Measurements from ENCODE around the gene KRTAP9-8. TPM values are rescaled to one million over a fixed set of nuclear protein-coding genes. Genes with fewer than 3 reads are reported as not detected.
"Not testable (repeated sequence)": the region's sequence is repeated elsewhere in the genome, so short reads cannot be mapped to it uniquely, and the experiment has no call there.

Gene KRTAP9-8
- total RNA-seq = not detected
- long read RNA-seq = 0 reads

GRCh38 chr17:41237949-41238437, at the start of gene KRTAP9-8:
KRTAP9-8 (plus strand) TSS chr17:41237999; CDS start chr17:41238052, 53 bp downstream.
- intact Hi-C loops (cut with DNase I); ATAC-seq (ENCODE audit: poor library complexity); DNase-seq: not testable (repeated sequence)

GRCh38 chr17:41189837-41190318, 47.9 kb upstream of the KRTAP9-8 start, which contains the start of gene KRTAP9-1:
KRTAP9-1 (plus strand) TSS chr17:41189887; CDS start chr17:41189887, 0 bp downstream.
- DNase-seq; ATAC-seq (ENCODE audit: poor library complexity); intact Hi-C loops (cut with DNase I): not testable (repeated sequence)

GRCh38 chr17:41190328-41190727, 47.5 kb upstream of the KRTAP9-8 start:
- DNase-seq = no peak
- intact Hi-C loops (cut with DNase I) = no loop called here
- no peak for ATAC-seq (ENCODE audit: poor library complexity)

- DNase-seq (no peak), ATAC-seq (ENCODE audit: poor library complexity) (no peak)
- intact Hi-C loops (cut with DNase I) = no loop called here
These were observed 41.7 kb upstream of the KRTAP9-8 start for GRCh38 chr17:41196068-41196467.

GRCh38 chr17:41199421-41200078, 38.2 kb upstream of the KRTAP9-8 start:
- no peak for ATAC-seq (ENCODE audit: poor library complexity)
- intact Hi-C loops (cut with DNase I) = no loop called here
- no peak for DNase-seq

GRCh38 chr17:41211845-41212466, 25.8 kb upstream of the KRTAP9-8 start:
- no peak for ATAC-seq (ENCODE audit: poor library complexity)
- no peak for DNase-seq
- intact Hi-C loops (cut with DNase I) = no loop called here

- DNase-seq = no peak
- ATAC-seq (ENCODE audit: poor library complexity) = no peak
- intact Hi-C loops (cut with DNase I) = no loop called here
These were observed 25.2 kb upstream of the KRTAP9-8 start for GRCh38 chr17:41212524-41213169.

- intact Hi-C loops (cut with DNase I) = no loop called here
- no peak for DNase-seq
These were observed 22.1 kb upstream of the KRTAP9-8 start for GRCh38 chr17:41215681-41216080.

GRCh38 chr17:41223821-41224220, 14.0 kb upstream of the KRTAP9-8 start:
- no peak for DNase-seq
- intact Hi-C loops (cut with DNase I) = no loop called here
- ATAC-seq (ENCODE audit: poor library complexity) = no peak

More at GRCh38 chr17:41215681-41216080, 22.1 kb upstream of the KRTAP9-8 start:
- no peak for ATAC-seq (ENCODE audit: poor library complexity)

GRCh38 chr17:41226051-41226450, 11.7 kb upstream of the KRTAP9-8 start:
- no peak for DNase-seq
- ATAC-seq (ENCODE audit: poor library complexity) = no peak
- intact Hi-C loops (cut with DNase I) = no loop called here

- intact Hi-C loops (cut with DNase I); DNase-seq; ATAC-seq (ENCODE audit: poor library complexity): not testable (repeated sequence)
These were observed 11.2 kb upstream of the KRTAP9-8 start, which contains the start of gene KRTAP9-2 for GRCh38 chr17:41226598-41227095. KRTAP9-2 (plus strand) TSS chr17:41226648; CDS start chr17:41226655, 7 bp downstream.

- intact Hi-C loops (cut with DNase I) = no loop called here
- DNase-seq (no peak), ATAC-seq (ENCODE audit: poor library complexity) (no peak)
These were observed 7.7 kb upstream of the KRTAP9-8 start for GRCh38 chr17:41230094-41230493.

GRCh38 chr17:41231731-41232130, 6.1 kb upstream of the KRTAP9-8 start:
- no peak for DNase-seq
- intact Hi-C loops (cut with DNase I) = no loop called here
- no peak for ATAC-seq (ENCODE audit: poor library complexity)

GRCh38 chr17:41232399-41233105, 5.2 kb upstream of the KRTAP9-8 start, which contains the start of gene KRTAP9-3:
KRTAP9-3 (plus strand) TSS chr17:41232449; CDS start chr17:41232502, 53 bp downstream.
- intact Hi-C loops (cut with DNase I); DNase-seq; ATAC-seq (ENCODE audit: poor library complexity): not testable (repeated sequence)

GRCh38 chr17:41237116-41237515, 683 bp upstream of the KRTAP9-8 start:
- intact Hi-C loops (cut with DNase I); DNase-seq; ATAC-seq (ENCODE audit: poor library complexity): not testable (repeated sequence)

- ATAC-seq (ENCODE audit: poor library complexity); DNase-seq; intact Hi-C loops (cut with DNase I): not testable (repeated sequence)
These were observed 9.4 kb downstream of the KRTAP9-8 start for GRCh38 chr17:41246995-41247787.

GRCh38 chr17:41249637-41250240, 11.9 kb downstream of the KRTAP9-8 start, which contains the start of gene KRTAP9-4:
KRTAP9-4 (plus strand) TSS chr17:41249687; CDS start chr17:41249721, 34 bp downstream.
- not testable (repeated sequence) for ATAC-seq (ENCODE audit: poor library complexity)

More at GRCh38 chr17:41249637-41250240, 11.9 kb downstream of the KRTAP9-8 start, which contains the start of gene KRTAP9-4:
- DNase-seq; intact Hi-C loops (cut with DNase I): not testable (repeated sequence)
